HG02943 (cell line): ENCODE results near the gene PIP5K1C.

Experiments used
- ATAC-seq: cut with Tn5 transposase; IDR thresholded peaks from one replicate; pipeline ENCODE4 v1.9.1; 2021; ENCODE audit warnings: mild to moderate bottlenecking, low read depth, moderate library complexity; ENCODE audit not compliant: unreplicated experiment

The PIP5K1C gene, protein sequence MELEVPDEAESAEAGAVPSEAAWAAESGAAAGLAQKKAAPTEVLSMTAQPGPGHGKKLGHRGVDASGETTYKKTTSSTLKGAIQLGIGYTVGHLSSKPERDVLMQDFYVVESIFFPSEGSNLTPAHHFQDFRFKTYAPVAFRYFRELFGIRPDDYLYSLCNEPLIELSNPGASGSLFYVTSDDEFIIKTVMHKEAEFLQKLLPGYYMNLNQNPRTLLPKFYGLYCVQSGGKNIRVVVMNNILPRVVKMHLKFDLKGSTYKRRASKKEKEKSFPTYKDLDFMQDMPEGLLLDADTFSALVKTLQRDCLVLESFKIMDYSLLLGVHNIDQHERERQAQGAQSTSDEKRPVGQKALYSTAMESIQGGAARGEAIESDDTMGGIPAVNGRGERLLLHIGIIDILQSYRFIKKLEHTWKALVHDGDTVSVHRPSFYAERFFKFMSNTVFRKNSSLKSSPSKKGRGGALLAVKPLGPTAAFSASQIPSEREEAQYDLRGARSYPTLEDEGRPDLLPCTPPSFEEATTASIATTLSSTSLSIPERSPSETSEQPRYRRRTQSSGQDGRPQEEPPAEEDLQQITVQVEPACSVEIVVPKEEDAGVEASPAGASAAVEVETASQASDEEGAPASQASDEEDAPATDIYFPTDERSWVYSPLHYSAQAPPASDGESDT

DNA sequence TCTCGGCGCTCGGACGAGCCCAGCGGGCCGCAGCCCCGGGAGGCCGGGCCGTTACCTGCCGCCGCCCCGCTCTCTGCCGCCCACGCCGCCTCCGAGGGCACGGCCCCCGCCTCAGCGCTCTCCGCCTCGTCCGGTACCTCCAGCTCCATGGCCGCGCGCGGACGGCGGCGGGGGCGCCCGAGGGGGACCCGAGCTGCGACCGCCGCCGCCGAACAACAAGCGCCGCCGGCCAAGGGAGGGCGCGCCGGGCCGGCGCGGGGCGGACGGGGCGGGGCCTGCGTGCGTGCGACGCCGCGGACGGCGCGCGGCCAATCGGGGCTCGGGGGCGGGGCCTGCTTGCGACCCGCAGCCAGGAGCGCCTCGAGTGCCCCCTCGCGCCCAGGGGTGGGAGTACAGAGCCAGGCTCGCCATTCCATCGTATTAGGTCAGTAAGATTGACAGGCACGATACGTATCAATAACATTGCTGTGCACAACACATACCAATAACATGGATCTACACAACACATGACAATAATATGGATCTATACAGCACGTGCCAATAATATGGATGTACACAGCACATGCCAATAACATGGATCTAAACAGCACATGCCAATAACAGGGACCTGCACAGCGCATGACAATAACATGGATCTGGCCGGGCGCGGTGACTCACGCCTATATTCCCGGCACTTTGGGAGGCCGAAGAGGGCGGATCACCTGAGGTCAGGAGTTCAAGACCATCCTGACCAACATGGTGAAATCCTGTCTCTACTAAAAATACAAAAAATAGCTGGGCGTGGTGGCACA is at the start of gene PIP5K1C:
Gene PIP5K1C, minus strand, starts transcription at position 227 of the 791 bp plus-strand sequence. Its CDS starts 78 bp downstream, at position 149.
- ATAC-seq, result peak; percentile 73

DNA sequence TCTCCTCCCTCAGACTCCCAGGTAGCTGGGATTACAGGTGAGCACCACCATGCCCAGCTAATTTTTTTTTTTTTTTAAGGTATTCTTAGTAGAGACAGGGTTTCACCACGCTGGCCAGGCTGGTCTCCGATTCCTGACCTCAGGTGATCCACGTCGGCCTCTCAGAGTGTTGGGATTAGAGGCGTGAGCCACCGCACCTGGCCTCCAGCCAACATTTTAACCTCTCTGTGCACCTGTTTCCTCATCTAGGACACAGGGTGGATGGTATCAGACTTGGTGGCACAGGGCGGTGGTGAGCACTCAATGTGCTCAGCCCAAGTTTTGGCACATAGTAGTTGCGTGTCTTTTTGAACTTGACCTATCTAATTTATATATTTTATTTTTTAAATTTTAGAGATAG is 48.7 kb upstream of the PIP5K1C start:
- no peak for ATAC-seq

DNA sequence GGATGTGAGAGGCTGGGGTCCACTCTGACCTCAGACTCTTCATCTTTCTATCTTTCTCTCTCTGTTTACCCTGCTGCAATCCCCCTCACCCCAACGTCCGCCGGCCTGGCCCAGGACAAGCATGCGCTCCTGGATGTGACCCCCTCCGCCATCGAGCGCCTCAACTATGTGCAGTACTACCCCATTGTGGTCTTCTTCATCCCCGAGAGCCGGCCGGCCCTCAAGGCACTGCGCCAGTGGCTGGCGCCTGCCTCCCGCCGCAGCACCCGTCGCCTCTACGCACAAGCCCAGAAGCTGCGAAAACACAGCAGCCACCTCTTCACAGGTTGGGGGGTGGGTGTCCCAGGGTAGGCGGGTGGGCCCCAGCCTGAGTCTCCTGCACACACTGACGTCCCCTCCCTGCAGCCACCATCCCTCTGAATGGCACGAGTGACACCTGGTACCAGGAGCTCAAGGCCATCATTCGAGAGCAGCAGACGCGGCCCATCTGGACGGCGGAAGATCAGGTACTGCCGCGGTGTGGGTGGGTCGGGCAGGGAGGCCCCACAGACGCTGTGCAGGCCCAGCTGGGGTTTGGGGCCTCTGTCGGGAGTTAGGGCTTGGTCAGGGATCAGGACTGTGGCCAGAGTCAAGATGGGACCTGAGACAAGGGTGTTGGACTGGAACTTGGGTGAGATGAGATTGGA is 46.2 kb upstream of the PIP5K1C start:
- ATAC-seq, result no peak

DNA sequence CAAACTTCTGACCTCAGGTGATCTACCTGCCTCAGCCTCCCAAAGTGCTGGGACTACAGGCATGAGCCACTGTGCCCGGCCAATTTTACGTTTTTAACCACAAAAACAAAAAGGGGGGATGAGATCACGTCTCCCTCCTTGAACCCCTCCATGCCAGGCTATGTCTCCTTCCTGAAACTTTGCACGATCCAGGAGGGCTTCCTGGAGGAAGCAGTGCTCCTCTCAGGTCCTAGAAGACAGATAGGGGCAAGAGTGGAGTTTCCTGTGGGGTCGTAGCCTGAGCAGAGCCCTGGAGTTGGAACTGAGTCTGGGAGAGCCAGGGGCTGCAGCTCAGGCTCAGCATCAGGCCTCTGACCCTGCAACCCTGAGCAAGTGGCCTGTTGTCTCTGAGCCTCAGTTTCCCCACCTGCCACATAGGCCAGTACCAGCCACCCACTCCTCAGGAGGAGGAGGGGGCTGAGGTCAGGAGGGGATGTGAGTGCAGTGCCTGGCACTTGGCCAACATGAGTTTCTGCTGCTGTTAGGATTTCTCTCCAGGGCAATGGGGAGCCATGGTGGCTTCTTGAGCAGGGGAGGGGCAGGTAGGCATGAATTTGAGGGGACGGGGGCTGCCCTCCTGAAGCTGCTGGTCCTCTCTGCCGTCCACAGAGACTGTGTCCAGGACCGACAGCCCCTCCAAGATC is 45.2 kb upstream of the PIP5K1C start:
- no peak for ATAC-seq

DNA sequence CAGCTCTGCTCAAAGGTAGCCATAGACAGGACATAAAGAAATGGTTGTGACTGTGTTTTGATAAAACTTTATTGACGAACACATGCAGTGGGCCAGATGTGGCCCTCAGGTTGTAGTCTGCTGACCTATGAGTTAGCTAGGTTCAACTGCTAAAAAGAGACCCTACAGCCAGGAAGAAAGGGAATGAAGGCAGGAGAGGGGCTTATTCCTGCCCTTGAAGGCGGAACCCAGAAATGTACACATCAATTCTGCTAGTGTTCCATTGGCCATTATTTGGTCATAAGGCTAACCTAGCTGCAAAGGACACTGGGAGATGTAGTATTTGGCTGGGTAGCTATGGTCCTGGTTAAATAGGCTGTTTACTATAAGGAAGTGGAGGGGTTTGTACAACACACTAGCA is 43.2 kb upstream of the PIP5K1C start:
- no peak for ATAC-seq

DNA sequence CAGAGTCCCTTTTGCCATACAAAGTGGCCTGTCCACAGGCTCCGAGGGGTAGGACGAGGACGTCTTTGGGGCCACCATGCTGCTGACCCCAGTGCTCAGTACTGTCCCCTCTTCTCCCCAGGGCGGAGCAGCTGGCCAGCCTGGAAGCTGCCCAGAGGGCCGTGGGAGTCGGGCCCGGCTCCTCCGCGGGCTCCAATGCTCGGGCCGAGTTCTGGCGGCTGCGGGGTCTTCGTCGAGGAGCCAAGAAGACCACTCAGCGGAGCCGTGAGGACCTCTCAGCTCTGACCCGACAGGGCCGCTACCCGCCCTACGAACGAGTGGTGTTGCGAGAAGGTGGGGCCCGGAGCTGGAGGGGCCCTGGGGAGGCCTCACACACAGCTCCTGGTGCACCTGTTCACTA is 40.2 kb upstream of the PIP5K1C start:
- no peak for ATAC-seq

DNA sequence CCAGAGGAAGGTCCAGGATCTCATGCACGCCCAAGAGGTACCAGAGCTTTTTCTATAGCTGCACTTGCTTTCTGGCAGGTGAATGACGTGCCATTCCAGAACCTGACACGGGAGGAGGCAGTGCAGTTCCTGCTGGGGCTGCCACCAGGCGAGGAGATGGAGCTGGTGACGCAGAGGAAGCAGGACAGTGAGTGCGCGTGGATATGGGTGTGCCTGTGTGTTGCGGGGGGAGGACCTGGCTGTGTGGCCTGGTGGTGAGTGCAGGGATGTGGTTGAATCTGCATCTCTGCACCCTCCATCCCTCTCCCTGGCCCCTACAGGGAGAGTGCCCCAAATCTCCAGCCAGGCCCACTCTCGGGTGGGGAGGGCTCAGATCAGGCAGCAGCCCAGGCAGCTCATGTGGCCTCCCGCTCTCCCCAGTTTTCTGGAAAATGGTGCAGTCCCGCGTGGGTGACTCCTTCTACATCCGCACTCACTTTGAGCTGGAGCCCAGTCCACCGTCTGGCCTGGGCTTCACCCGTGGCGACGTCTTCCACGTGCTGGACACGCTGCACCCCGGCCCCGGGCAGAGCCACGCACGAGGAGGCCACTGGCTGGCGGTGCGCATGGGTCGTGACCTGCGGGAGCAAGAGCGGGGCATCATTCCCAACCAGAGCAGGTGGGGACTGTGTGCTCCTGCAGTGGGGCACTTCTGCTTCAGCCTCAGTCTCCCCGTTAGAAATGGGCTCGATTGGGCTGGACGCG is 38.4 kb upstream of the PIP5K1C start:
- ATAC-seq, result no peak

DNA sequence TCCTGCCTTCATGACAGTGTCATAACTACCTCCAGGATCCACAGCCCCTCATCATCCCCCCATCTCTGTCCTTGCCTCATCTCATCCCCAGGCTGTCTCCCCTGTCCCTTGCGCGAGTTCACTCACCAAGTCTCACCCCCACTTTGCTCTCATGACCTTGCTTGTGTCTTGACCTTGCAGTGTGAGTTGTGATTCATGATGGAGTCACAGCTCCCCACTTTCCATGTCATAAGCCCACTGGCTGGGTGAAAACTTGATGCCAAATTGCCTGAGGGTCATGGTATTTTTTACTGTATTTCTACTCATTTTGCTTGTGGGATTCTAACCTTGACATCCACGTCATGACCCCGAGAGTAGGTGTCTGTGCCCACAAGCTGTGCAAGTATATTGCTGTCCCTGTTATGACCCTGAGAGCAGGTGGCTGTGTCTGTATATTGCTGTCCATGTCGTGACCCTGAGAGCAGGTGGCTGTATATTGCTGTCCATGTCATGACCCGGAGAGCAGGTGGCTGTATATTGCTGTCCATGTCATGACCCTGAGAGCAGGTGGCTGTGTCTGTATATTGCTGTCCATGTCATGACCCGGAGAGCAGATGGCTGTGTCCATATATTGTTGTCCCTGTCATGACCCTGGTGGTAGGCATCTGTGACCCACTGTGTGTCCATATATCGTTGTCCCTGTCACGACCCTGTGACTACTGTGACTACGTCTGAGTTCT is 37.4 kb upstream of the PIP5K1C start:
- no peak for ATAC-seq

DNA sequence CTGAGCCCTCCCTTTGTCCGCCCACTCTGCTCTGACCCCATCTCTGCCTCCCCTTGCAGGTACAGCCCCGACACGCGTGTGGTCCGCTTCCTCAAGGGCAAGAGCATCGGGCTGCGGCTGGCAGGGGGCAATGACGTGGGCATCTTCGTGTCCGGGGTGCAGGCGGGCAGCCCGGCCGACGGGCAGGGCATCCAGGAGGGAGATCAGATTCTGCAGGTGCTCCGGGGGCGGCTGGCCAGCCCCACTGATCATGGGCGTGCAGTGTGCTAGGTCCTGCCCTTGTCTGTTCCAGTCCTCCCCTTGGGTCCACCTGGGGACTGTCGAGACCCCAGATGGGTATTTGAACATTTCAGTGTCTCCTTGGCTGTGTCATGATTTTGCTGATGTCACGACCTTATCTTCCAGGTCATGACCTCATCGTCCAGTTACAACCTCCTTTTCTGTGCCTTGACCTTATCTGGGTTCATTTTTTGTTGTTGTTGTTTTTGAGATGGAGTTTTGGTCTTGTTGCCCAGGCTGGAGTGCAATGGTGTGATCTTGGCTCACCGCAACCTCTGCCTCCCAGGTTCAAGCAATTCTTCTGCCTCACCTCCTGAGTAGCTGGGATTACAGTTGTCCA is 35.9 kb upstream of the PIP5K1C start:
- ATAC-seq, result no peak

DNA sequence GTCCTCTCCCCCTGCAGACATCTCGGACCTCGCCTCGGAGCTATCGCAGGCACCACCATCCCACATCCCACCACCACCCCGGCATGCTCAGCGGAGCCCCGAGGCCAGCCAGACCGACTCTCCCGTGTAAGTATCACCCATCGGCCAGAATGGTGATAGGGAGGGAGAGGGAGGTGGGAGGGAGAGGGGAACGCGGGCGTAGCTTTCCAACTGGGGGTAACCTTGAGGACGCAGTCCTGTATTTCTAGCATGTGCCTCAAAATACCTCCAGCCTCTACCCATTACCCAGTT is 34.0 kb upstream of the PIP5K1C start:
- no peak for ATAC-seq

DNA sequence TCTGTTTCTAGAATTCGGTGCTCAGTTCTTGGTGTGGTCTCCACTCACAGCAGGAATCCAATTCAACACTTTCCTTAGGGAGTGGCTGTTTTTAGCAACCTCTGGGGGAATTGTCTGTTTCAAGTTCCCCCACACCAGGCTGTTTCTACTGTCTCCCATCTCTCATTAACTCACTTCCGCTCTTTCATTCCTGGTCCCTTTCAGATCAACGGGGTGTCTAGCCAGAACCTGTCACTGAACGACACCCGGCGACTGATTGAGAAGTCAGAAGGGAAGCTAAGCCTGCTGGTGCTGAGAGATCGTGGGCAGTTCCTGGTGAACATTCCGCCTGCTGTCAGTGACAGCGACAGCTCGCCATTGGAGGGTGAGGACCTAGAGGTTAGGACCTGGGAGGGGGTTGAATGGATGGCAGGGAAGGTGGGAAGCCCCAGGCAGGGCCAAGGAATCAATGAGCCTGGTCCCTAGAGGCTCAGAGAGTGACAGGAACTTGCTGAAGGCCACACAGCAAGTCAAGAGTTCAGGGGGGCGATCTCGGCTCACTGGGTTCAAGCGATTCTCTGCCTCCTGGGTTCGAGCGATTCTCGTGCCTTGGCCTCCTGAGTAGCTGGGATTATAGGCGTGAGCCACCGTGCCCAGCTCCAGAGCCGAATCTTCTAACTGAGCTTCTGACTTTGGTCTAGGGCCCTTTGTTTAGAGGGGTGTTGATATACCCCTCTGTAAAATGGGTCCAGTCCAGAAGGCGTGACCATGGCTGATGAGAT is 33.5 kb upstream of the PIP5K1C start:
- ATAC-seq, result no peak

DNA sequence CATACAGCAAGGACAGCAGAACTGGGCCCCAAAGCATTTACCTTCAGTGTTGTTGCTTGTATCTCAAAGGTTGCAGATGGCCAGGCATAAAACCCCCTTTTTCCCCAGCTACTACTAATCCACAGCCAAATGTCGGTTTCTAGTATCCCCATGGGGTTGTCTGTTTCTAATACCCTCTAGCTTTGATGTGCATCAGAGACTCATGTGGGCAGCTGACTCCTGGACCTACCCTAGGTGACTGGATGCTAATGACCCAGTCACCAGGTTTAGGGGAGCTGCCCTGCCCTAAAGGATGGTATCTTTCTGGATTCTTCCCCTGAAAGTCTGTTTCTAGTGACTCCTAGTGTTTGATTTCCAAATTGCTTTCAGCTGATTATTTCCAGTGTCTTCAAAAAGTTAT is 31.8 kb upstream of the PIP5K1C start:
- no peak for ATAC-seq

DNA sequence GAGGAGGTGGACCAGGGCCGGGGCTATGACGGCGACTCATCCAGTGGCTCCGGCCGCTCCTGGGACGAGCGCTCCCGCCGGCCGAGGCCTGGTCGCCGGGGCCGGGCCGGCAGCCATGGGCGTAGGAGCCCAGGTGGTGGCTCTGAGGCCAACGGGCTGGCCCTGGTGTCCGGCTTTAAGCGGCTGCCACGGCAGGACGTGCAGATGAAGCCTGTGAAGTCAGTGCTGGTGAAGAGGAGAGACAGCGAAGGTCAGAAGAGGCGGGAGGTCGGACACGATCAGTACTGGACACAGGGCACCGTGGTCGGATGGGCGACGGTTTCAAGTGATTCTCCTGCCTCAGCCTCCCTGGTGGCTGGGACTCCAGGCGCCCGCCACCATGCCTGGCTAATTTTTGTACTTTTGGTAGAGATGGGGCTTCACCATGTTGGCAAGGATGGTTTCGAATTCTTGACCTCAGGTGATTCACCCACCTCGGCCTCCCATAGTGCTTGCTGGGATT is 30.2 kb upstream of the PIP5K1C start:
- no peak for ATAC-seq

DNA sequence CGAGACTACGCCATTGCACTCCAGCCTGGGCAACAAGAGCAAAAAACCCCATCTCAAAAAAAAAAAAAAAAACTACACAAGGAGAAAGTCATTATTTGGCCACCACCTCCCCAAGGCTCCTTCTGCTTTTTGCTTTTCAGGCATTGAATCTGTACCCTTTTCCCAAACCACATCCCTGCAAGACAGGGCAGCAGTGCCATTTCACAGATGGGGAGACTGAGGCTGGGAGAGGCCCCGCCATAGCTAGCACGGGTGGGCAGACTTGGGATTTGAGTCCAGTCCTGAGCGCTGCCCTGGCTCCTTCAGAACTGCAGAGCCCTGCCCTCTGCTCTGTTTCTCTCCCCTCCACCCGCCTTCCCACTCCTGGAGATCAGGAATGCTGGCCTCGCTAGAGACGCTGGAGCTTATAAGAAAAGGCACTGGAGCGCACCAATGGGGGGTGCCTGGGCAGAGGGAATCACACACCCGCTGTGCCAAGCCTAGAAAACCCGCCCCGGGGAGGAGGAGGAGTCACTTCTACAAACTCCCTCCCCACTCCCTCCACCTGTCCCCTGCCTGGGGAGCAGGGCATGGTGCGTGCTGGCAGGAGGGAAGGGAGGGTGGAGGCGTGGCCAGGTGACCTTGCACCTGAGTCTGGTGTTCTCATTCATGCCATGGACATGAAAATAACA is 25.5 kb upstream of the PIP5K1C start:
- no peak for ATAC-seq

DNA sequence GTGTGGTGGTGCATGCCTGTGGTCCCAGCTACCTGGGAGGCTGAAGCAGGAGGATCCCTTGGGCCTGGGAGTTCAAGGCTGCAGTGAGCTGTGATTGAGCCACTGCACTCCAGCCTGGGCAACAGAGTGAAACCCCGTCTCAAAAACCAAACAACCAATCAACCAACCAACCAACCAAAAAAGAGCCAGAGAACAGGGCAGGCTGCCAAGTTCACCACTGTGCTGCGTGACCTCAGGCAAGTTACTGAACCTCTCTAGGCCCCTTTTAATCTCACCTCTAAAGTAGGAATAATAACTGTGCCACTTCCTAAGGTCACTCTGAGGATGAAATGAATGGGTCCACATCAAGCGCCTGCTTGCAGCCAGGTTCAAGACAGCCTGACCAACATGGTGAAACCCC is 24.9 kb upstream of the PIP5K1C start:
- no peak for ATAC-seq

DNA sequence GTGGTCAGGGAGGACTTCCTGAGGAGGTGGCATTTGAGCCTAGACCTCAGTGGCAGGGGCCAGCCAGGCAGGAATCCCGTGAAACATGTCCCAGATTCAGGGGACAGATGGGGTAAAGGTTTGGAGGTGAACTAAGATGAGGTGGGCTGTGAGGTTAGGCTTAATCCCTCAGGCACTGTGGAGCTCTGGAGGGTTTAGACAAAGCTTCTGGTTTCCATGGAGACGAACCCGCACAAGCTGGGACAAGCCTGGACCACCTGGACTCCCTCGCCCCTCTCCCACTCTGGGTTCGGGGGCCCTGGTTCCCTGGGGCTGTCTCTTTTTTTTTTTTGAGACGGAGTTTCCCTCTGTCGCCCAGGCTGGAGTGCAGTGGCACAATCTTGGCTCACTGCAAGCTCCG is 23.6 kb upstream of the PIP5K1C start:
- no peak for ATAC-seq

DNA sequence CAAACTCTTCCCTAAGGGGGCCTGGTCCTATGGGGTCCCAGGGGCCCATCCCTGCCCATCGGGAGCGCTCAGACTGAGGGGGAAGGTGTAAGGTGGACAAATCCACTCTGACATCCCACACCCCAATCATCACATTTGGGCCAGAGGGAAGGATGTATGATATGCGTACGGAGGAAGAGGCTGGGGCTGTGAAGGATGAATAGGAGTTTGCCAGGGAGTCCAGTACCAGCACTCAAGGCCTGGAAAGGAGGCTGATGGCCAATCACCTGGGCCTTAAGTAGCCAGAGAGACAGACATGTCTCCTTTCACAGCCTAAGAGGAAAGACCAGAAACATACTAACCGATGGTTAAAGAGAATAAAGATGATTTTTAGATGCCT is 22.8 kb upstream of the PIP5K1C start:
- ATAC-seq, result no peak
